Fibroblast of skin of abdomen (primary cell): ENCODE measurements around the gene BOC.

Source experiments
- DNase-seq: peaks from one replicate; pipeline ENCODE4 v3.0.0-alpha.2; 2013

BOC gene

DNA sequence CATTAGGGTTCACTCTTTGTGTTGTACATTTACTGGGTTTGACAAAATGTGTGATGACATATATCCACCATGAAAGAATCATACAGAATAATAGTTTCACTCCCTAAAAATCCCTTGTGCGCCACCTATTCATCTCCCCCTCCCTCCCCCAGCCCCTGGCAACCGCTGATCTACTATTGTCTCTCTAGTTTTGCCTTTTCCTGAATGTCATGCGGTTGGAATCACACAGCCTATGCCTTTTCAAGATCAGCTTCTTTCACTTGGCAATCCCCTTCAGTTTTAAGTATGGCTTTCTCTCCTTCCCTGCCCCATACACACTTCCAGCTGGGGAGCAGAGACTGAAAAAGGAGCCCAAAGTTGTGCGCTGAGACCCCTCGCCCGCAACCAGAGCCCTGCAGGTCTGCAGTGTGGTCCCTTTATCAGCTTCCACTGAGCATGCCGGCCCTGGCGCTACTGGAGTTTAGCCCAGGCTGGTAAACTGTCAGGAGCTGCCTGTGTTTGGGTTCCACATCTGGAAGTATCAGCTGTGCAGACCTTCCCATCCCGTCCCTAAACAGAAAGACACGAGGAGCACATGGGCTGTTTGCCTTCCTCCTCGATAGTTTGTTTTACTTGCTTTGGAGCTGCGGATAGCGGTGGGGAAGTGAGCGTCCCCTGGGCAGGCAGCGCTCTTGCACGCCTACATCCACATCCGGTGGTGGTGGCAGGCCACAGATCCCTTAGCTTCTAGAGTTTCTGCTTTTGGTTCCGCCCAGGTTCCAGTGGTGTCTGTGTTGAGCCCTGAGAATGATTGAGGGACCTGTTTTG is 12.3 kb downstream of the BOC start:
- DNase-seq: no peak

DNA sequence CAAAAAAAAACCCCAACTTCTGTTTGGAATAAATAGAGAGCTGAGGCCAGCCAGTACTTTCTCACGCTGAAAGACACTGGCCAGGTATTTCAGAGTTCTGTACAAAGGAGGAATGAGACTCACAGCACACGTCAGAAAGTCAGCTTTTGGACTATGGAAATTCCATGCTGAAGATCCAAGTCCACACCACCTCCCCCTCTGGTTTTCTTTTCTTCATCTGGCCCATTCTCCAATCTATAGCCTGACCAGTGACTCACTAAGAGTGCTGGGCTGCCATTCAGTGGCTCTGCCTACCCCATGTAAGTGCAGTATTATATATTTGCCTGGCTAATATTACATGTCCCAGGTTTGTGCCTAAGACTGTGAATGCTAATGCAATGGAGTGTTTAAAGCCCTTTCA is 13.9 kb downstream of the BOC start:
- no peak for DNase-seq

DNA sequence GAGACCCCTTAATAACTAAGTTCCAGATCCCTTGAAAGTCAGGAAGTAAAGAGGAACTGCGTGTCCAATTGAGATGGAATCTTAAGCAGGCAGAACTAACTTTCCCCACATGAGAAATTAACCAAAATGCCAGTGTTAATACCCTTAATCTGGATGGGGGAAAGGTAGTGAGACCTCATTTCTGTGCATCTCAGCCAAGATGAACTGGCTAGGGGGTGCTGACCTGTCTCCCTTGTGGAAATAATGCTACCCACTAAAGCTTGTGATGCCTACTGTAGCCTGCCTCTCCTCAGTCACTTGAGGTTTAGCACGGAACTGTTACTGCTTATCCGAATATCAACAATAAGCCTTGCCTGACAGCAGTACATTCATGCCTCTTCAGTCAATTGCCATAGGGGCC is 15.1 kb downstream of the BOC start:
- no peak for DNase-seq

DNA sequence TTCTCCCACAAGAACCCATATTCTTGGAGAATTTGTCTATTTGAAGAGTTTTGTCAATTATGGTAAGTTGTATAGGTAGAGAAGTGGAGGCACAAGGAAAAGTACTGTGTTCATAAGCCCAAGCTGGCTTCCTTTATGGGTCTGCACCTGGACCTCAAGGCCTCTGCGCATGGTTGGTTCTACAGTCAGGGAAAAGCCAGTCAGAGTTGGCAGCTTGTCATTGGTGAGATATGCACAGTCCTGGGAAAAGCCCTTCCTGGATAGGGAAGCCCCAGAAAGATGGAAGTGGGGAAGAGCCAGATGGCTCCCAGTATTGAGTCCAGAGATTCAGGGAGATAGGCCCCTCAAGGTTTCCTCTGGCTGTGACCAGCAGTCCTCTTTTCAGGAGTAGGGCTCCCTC is 15.8 kb downstream of the BOC start:
- no peak for DNase-seq

DNA sequence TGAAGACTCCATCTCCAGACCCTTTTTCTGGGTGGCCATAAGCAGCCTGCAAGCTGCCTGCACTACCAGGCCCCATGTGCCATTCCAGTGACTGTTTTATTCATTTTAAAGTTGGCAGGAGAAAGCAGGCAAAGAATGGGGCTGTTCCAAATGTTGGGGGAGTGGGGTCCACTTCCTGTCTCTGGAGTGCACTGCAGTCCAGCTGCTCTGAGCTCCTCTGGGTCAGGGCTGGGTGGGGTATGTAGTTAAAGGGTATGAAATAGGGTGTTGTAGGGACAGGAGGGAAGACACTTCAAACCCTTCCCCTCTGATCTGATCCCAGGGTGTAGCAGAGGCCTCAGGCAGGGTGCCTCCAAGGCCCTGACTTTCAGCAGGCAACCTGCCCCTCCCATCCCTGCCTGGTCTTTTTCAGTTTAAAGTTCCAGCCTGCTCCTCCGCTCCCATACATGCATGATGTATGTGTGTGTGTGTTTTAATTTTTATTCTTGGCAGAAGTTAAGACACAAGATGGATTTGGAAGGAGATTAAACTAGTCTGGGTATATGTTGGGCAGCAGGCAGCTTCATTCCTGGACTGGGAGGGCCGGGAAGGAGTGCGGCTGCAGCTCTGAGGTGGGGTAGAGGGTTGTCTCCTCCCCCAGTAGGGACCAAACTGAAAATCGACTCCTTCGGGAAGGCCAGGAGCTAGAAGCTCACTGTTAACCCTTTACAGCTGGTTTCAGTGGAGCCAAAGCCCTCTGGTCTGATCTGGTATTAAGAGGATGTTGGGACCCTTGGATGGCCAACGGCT is 17.3 kb downstream of the BOC start:
- DNase-seq: no peak

DNA sequence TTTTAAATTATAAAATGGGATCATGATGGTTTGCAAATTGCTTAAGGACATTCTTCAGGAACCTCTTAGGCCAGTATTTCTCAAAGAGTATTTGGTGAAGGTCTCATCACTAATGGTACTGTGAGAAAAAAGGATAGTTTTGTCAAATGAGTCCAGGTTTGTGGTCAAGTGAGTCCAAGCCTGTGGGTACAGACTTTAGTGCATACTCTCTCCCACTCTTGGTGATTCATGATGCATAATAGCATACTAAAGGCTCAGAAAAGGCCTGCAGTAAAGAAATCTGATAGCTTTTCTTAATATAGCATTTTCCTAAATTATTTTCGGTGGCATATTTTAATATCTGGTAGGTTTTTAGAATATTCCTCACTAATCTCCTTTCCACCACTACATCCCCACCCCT is 20.0 kb downstream of the BOC start:
- peak; percentile 70 for DNase-seq

DNA sequence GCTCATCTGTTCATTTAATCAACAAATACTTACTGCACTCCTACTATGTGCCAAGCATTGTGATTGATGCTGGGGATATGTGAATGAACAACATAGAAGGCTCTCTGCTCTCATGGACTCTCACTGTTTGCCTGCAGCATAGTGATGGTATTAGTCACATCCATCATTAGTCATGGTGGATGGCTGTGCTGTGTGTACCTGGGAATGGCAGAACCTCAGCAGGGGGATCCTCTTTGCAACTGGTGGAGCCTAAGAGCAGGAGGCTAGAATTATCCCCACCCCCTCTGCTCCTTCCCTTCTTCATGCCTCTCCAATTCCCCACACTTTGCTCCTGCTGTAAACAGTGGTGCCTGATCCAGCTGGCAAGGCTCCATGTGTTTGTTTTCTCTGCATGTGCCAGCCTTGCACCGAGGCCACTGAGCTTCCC is 20.5 kb downstream of the BOC start:
- DNase-seq: peak; percentile 90

DNA sequence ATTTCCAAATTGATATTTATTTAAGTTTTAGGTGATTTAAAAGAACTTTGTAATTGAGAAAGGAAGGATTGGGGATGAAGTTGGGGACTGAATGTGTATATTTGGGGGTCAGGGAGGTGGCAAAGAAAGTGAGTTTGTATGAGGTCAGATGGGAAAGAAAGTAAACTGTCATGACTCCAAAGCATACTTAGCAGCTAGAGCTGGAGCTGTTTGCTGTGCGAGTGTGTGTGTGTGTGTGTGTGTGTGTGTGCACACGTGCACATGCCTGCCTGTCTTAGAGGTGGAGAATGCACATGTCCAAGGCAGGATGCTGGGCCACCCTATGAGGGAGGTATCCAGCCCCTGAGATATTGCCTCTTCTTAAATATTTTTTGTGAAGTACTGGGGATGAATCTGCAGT is 21.0 kb downstream of the BOC start:
- DNase-seq: no peak

DNA sequence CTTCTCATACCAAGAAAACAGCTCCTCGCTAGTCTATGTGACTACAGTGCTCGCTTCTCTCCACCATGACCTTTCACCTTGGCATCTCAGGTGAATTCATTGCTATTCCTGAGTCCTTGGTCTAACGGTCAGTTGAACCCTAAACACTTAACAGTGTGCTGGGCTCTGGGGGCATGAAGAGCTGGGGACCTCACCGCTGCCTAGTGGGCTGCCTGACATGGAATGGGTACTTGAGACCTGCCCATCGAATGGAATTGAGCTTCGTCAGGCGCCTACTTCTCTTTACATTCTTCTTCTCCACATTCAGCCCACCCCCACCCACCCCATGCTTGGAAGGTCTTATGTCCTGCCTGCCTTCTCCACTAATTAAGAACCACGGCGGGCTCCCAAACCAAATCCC is 22.1 kb downstream of the BOC start:
- no peak for DNase-seq

DNA sequence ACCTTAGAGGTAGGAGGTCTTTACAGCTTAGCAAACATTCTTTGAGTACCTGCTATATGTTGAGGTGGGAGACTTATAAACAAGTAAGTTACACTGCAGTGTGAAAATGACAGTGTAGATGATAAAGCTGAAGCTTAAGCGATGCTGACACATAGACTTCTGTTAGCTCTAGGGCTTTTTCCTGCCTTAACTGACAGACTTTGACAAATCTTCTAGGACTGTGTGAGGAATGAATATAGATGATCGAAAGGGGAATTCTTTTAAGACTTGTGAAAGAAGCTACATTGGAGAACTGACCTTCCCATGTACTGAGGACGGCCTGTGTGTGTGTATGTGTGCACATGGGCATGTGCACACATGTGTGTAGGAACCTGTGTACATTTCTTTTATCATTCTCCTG is 22.7 kb downstream of the BOC start:
- DNase-seq: no peak

DNA sequence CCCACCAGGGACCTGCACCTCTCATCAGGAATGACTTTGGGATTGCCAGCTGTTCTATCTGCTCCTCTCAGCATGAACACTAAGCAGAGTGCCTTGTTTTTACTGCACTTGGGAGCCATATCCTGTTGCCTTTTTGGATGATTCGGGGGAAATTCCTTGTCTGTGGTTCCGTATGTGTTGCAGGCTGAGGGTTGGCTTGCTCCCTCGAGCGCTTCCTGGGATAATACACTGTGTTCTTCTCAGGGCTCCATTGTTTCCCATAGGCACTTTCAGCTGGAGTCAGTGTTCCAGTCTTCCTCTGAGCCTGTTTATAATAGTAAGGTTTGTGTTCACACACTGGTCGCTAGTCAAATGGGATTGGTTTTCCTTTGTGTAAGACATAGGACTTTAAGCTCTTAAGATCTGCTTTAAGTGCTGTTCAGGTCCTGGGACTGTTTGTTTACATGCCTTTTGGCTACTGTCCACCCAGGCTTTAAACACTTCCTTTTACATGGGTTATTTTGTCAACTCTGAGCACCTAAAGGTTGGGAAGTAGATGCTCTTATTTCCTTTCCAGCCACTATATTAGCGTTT is 23.4 kb downstream of the BOC start:
- DNase-seq: no peak

DNA sequence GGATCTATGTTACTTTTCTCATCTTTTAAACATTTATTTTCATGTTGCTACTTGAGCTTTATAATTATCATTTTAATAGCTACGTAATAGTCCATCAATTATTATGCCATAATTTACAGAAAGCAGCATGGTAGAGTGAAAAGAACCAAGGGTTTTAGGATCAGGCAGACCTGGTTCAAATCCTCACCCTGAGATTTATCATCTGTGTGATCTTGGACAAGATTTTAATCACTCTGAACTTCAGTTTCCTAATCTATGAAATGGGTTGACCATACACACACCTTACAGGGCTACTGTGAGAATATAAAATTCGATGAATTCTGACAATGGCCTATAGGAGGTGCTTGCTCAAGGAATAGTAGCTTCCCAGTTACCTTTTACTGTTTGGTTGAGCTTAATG is 27.1 kb downstream of the BOC start:
- DNase-seq: no peak

DNA sequence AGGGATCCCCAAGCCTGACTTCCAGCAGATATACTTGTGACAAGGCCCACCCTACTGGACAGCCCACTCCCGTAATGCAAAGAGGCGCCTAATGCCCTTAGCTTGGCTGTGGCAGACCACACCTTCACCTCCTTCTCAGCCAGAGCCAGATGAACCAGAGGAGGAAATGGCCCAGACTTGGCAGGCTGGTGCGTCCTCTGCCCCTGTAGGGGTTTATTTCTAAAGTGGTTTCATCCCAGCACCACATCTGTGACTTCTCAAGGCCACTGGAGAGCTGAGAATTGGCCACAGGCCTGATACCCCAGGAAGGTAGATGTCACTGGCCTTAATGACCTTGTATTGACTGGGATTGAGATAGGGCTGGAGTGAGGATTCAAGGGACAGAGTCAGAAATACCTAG is 29.5 kb downstream of the BOC start:
- DNase-seq: no peak

DNA sequence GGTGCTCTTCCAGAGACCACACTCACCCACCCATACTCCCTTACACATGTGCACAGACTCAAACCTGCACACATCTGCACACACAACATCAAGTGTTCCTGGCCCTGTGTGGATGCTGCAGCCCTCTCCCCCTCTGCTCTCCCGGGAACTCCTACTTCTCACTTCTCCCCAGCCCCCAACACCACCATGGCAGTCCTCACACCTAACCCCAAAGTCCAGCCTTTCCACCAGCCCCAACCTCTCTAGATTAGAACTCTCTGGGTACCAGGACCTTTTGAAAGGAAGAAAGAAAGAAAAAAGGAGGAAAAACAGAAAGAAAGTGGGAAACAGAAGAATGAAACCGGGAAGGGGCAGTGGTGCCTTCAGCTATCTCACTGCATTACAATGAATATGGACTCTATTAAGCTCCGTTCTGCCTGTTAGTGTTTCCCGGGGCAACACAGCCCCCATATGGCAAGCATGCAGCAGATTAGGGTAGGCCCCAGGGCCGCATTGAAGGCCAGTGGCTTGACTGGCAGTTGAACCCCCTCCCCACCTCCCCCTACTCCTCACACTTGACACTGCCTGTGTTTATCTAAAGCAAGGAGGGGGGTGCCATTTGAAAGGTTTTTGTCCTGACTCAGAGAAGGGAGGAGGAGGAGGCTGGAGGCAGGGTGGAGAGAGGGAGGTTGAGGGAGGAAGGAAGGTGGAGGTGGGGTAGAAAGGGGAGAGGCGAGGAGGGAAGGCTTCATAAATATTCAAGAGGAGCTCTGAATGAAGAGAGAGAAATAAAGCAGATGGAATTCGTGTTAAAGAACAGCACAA is 30.1 kb downstream of the BOC start:
- peak; percentile 92 for DNase-seq

DNA sequence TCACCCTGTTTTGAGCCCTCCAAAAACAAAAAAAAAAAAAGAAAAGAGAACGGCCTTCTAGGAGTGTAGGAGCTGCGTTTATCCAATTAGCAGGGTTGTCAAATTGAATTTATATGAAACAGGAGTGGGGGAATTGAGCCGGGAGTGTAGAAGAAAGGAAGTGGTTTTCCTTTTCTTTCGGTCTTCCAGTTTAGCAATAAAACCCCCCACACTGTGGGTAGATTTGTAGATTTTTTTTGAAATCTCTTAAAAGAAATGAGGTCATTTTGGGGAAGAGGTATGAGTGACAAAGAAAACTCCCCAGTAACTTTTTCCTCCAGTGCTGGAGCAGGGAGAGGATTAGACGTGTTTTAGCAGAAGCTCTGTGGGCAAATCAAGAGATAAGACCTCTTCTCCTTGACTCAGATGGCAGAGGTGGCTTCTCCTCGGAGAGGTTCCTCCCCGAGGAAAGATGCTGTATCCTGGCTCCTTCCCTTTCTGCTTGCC is 30.8 kb downstream of the BOC start:
- peak; percentile 93 for DNase-seq

DNA sequence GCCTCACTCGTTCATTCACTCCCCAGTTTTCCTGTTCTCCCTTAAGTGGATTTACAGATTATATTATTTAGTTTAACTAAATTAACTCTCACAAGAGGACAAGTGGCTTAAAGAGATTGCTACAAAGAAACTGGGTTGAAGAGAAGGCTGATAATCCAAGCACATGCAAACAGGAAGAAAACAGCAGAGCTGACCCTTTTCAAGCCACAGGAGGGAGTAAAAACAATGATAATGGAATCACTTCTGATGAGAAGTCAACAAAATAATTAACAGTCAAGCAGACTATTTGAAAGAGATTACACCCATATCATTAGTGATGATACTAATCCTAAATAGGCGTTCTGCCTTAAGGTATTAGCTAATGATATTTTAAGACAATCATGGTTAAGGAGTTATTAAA is 31.7 kb downstream of the BOC start:
- no peak for DNase-seq

DNA sequence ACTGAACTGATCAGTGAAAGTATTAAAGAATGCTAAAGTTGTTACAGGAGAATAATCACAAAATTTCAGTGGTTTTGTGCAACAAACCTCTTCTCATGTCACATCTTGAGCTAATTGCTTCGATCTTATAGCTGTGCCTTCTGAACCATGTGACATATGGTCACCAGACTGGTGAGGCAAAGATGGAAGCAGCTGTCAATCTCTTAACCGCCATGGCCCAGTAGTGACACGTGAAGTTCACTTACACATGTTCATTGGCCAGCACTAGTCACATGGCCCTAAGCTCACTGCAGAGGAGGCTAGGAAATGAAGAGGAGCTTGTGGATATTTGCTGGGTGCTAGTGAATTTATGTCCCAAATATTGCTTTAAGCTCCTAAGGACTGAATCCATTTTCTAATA is 32.5 kb downstream of the BOC start:
- peak; percentile 45 for DNase-seq

DNA sequence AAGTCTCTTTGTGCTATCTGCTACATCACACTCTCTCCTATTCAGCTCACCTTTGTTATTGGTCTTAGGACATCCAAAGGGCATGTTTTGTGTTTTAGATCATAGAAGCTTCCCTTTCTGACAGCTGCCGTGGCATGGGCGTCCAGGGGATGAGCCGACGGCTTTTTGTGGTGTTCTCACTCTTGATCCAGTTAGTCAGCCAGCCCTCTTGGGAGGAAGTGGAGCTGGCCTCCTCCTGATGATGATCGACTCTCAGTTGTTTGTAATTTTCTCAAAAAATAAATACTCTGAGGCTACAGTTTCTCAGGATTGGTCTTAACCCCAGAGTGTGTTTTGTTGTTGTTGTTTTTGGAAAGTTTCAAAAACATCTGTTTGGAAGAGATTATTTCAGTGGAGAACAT is 34.4 kb downstream of the BOC start:
- peak; percentile 44 for DNase-seq

DNA sequence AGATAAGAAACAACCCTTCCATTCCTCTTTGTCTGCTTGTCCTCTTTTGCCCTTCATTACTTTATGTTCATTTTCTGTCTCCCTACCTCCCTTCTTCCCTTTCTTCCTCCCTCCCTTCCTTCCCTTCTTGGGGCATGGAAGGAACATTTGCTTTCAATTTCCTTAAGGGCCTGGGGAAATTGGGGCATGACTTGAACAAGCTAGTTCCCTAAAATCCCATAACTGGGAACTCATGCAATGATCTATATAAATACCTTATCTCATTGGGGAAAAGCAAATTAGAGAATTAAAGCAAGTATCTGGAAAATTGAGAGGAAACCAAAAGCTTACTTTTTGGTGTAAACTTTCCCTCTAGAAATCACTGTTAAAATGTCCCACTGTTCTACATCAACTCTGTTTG is 35.7 kb downstream of the BOC start:
- no peak for DNase-seq

DNA sequence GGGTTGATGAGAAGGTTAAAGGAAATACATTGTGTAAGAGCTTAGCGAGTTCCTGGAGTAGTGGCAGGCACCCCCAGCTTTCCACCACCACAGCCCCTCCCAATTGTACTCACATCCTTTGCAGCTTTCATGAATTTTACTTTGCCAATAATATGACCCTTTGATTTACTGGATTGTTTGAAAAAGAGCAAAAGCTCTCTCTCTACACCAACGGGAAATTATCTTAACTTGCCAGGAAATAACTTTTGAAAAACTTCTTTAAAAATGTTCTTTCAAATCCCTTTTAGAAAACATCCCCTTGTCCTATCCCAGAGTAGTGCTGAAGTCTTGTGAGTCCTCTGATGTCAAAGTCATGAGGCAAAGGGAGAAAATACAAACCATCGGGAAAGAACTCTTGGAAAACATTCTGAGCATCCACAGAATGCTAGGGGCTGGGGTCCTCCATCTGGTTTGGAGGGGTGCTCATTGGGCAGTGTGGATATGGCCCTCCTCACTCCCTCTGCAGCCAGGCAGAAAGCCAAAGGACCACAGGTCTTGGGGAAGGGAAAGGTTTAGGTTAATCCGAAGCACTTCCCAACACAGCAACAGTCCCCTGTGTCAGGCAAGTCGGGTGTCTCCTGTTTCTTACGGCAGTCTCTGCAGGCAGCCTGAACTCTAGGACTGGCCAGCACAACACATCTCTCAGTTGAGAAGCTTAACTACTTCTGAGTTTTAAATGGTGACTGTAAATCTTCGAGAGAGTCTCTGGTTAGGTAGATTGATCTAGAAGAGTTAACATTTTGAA is 36.5 kb downstream of the BOC start:
- DNase-seq: peak; percentile 28

DNA sequence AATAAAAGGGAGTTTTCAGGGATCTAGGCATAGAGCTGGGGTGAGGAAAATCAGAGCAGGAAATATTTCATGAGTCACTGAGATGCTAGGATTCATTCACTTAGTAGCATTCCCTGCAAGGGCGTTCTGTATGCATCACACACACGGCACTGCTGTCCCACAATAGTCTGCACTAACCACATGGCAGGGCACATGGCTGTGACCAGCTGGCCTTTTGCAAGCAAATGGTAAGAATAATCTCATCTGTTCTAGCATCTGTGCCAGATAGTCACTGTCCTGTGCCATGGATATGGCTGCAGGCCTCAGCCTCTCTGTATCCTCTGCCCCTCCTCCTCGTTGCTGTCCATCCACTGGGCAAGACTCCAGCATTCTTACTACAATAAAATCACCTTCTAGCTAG is 37.8 kb downstream of the BOC start:
- DNase-seq: peak; percentile 82

DNA sequence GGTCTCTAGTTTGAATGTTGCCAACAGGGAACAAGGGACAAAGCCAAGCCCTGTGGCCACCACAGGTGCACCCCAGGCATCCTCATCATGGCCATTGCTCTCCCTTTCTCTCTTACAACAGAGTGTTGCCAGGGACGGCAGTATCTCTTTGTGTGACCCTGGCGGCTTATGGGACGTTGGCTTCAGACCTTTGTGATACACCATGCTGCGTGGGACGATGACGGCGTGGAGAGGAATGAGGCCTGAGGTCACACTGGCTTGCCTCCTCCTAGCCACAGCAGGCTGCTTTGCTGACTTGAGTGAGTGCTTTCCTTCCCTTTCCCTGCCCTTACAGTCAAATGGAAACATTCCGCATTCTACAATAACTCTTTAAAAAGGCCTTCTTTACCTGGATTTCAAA is 38.2 kb downstream of the BOC start:
- DNase-seq: no peak
